H1 (cell line): ENCODE measurements around the gene CENPW. TPM values are rescaled to one million over a fixed set of nuclear protein-coding genes. Genes with fewer than 3 reads are reported as not detected.

Experiments used
- CTCF ChIA-PET: fragments of 300-600 bp; sonication (Branson Sonifier 250); formaldehyde crosslinking; loops from one replicate; lab custom pipeline; 2021; ENCODE audit not compliant: partially characterized antibody; lab: Charles Lee
- POLR2A ChIA-PET: fragments of 300-600 bp; sonication (Branson Sonifier 250); formaldehyde crosslinking; loops from one replicate; lab custom pipeline; 2021; ENCODE audit warnings: inconsistent platforms; ENCODE audit not compliant: partially characterized antibody; lab: Charles Lee
- DNase-seq, 2 experiments: peaks; one replicate each; pipeline versions ENCODE4 v3.0.0 to v3.0.0-alpha.2; 2010 to 2022; ENCODE audit warnings: low spot score in 2 of 2, low read depth in 1 of 2, mixed read lengths in 1 of 2
- FAIRE-seq: peaks from 2 replicates; lab custom pipeline; 2011; peaks lifted over from hg19 to GRCh38; lab: Jason Lieb, UNC
- H2AFZ ChIP-seq: 2 replicates; pipeline ENCODE4 v1.8.1; 2012; ENCODE audit warnings: low read length, inconsistent platforms
- H2AK5ac ChIP-seq: 2 replicates; pipeline ENCODE4 v1.6.1; 2013; ENCODE audit warnings: low read depth, low read length
- H2BK120ac ChIP-seq: replicated peaks from 2 replicates; pipeline ENCODE3; 2013; ENCODE audit warnings: low read depth, low read length, inconsistent platforms
- H2BK12ac ChIP-seq: 2 replicates; pipeline ENCODE4 v1.6.1; 2013; ENCODE audit warnings: low read depth, low read length
- H2BK15ac ChIP-seq: 2 replicates; pipeline ENCODE4 v1.6.1; 2013; ENCODE audit warnings: low read length
- H2BK20ac ChIP-seq: 2 replicates; pipeline ENCODE4 v1.6.1; 2013; ENCODE audit warnings: low read length
- H2BK5ac ChIP-seq: 2 replicates; pipeline ENCODE4 v1.6.1; 2013; ENCODE audit warnings: low read depth, low read length
- H3K14ac ChIP-seq: 2 replicates; pipeline ENCODE4 v1.6.1; 2013; ENCODE audit warnings: inconsistent platforms; ENCODE audit not compliant: insufficient read length
- H3K18ac ChIP-seq: 2 replicates; pipeline ENCODE4 v1.6.1; 2013; ENCODE audit warnings: low read length; ENCODE audit errors: extremely low read depth
- H3K23ac ChIP-seq: 2 replicates; pipeline ENCODE4 v1.6.1; 2013; ENCODE audit warnings: inconsistent platforms; ENCODE audit not compliant: insufficient read length
- H3K23me2 ChIP-seq: 2 replicates; pipeline ENCODE4 v1.6.1; 2013; ENCODE audit warnings: low read depth, low read length
- H3K27ac ChIP-seq: 2 replicates; pipeline ENCODE4 v1.6.1; 2011; ENCODE audit warnings: low read depth, low read length, inconsistent platforms
- H3K27me3 ChIP-seq, 4 experiments: replicated peaks in 1 of 4; 1 replicate in 1 of 4; 2 replicates in 3 of 4; pipeline versions ENCODE4 v1.6.1 to v1.8.1; 2011 to 2013; ENCODE audit warnings: low read length in 3 of 4, mild to moderate bottlenecking in 3 of 4, inconsistent platforms in 2 of 4, mixed read lengths in 2 of 4, moderate library complexity in 1 of 4; ENCODE audit not compliant: control insufficient read depth in 3 of 4, insufficient read depth in 3 of 4; ENCODE audit errors: extremely low read depth in 1 of 4
- H3K36me3 ChIP-seq, 4 experiments: 2 replicates each; pipeline versions ENCODE4 v1.6.1 to v1.8.1; 2011 to 2013; ENCODE audit warnings: mild to moderate bottlenecking in 4 of 4, low read length in 3 of 4, moderate library complexity in 2 of 4, control low read depth in 1 of 4, inconsistent platforms in 1 of 4; ENCODE audit not compliant: insufficient read depth in 4 of 4, control insufficient read depth in 2 of 4
- H3K4ac ChIP-seq: replicated peaks from 2 replicates; pipeline ENCODE3; 2013; ENCODE audit warnings: low read length, low read depth, mixed read lengths, inconsistent platforms; ENCODE audit not compliant: insufficient read length
- H3K4me1 ChIP-seq, 4 experiments: replicated peaks in 1 of 4; 1 replicate in 1 of 4; 2 replicates in 3 of 4; pipeline versions ENCODE4 v1.6.1 to v1.8.1; 2011 to 2013; ENCODE audit warnings: low read length in 3 of 4, inconsistent platforms in 2 of 4, mixed read lengths in 1 of 4; ENCODE audit not compliant: insufficient read depth in 4 of 4, control insufficient read depth in 3 of 4
- H3K4me2 ChIP-seq, 2 experiments: 2 replicates each; pipeline versions ENCODE4 v1.6.1 to v1.8.1; 2011 to 2013; ENCODE audit warnings: low read depth in 2 of 2, low read length in 2 of 2, control low read depth in 1 of 2, inconsistent platforms in 1 of 2, mild to moderate bottlenecking in 1 of 2; ENCODE audit not compliant: insufficient read depth in 1 of 2
- H3K4me3 ChIP-seq, 4 experiments: fragments of 200-600, 300-600 bp in 1 of 4; sonication (generic), shearing (Covaris generic), sonication (Bioruptor Twin) in 1 of 4; 2 replicates each; pipeline versions ENCODE4 v1.5.1 to v1.8.1; 2011 to 2016; ENCODE audit warnings: low read length in 4 of 4, low read depth in 3 of 4, control low read depth in 2 of 4, inconsistent platforms in 2 of 4, mild to moderate bottlenecking in 2 of 4, mixed read lengths in 1 of 4, moderate library complexity in 1 of 4; ENCODE audit not compliant: insufficient read depth in 2 of 4; ENCODE audit errors: extremely low read depth in 1 of 4
- H3K56ac ChIP-seq: replicated peaks from 2 replicates; pipeline ENCODE3; 2013; ENCODE audit warnings: low read depth, mild to moderate bottlenecking, mixed read lengths, low read length, inconsistent platforms; ENCODE audit not compliant: insufficient read length
- H3K79me1 ChIP-seq: 2 replicates; pipeline ENCODE4 v1.6.1; 2013; ENCODE audit warnings: low read depth, low read length, control low read depth
- H3K79me2 ChIP-seq, 2 experiments: 2 replicates each; pipeline versions ENCODE4 v1.6.1 to v1.8.1; 2012 to 2013; ENCODE audit warnings: low read length in 2 of 2, mild to moderate bottlenecking in 2 of 2, inconsistent platforms in 1 of 2; ENCODE audit not compliant: insufficient read depth in 2 of 2, control insufficient read depth in 1 of 2
- H3K9ac ChIP-seq, 4 experiments: replicated peaks in 1 of 4; 1 replicate in 1 of 4; 2 replicates in 3 of 4; pipeline versions ENCODE4 v1.6.1 to v1.8.1; 2011 to 2013; ENCODE audit warnings: low read depth in 3 of 4, low read length in 3 of 4, control low read depth in 2 of 4, mild to moderate bottlenecking in 2 of 4, moderate library complexity in 2 of 4, inconsistent platforms in 1 of 4; ENCODE audit errors: extremely low read depth in 1 of 4
- H3K9me3 ChIP-seq, 2 experiments: 2 replicates each; pipeline versions ENCODE4 v1.6.1 to v1.8.1; 2012 to 2013; ENCODE audit warnings: mild to moderate bottlenecking in 2 of 2, moderate library complexity in 2 of 2, control low read depth in 1 of 2, inconsistent platforms in 1 of 2, low read depth in 1 of 2, low read length in 1 of 2, mixed read lengths in 1 of 2; ENCODE audit not compliant: insufficient read depth in 2 of 2
- H4K20me1 ChIP-seq, 2 experiments: replicated peaks in 1 of 2; 2 replicates each; pipeline versions ENCODE3 to v1.8.1; 2011 to 2013; ENCODE audit warnings: inconsistent platforms in 2 of 2, low read length in 2 of 2, mild to moderate bottlenecking in 1 of 2; ENCODE audit not compliant: insufficient read depth in 2 of 2, control insufficient read depth in 1 of 2
- H4K5ac ChIP-seq: 2 replicates; pipeline ENCODE4 v1.6.1; 2013; ENCODE audit warnings: low read length, low read depth, mixed read lengths, inconsistent platforms; ENCODE audit not compliant: insufficient read length
- H4K8ac ChIP-seq: 2 replicates; pipeline ENCODE4 v1.8.0; 2013; ENCODE audit warnings: mild to moderate bottlenecking, moderate library complexity, low read length, inconsistent platforms; ENCODE audit not compliant: insufficient read depth; ENCODE audit errors: extremely low read depth
- H4K91ac ChIP-seq: replicated peaks from 2 replicates; pipeline ENCODE3; 2013; ENCODE audit warnings: low read length, mixed read lengths, inconsistent platforms; ENCODE audit not compliant: insufficient read length
- SP4 ChIP-seq: IDR thresholded peaks from 2 replicates; pipeline ENCODE4 v1.6.1; 2012; ENCODE audit warnings: low read length, inconsistent platforms
- ZNF274 ChIP-seq: IDR thresholded peaks from 2 replicates; pipeline ENCODE4 v1.7.0; 2012; ENCODE audit warnings: low read length, borderline replicate concordance; ENCODE audit errors: extremely low read depth
- polyA plus RNA-seq, 7 experiments: library from polyadenylated mRNA; depleted of rRNA in 3 of 7; stranded (reverse) in 5 of 7; unstranded in 2 of 7; fragments of >200 nt in 5 of 7; fragments of 200-250 nt in 2 of 7; gene quantifications; 1 replicate in 5 of 7; 2 replicates in 1 of 7; 4 replicates in 1 of 7; pipeline versions ENCODE4 v1.2.1 to v1.2.3, GENCODE V29; 2011 to 2013; ENCODE audit warnings: missing spikeins in 2 of 7, mixed read lengths in 2 of 7
- total RNA-seq: library from RNA; stranded (reverse); fragmentation: NEBNext Ultra II Directional; extraction: Animal tissue kit (Norgen Biotek cat#: 25700); gene quantifications from 2 replicates; pipeline ENCODE4 v1.2.1, GENCODE V29; 2021

The CENPW gene
- total and polyA plus RNA-seq, 2 of the 8 experiments (the other 6 are each of a cell fraction or from before 2014, with no cell fraction given): 22.0 to 91.1 TPM

GRCh38 chr6:126302191-126302590 is 37.7 kb upstream of the CENPW start:
- Histone ChIP-seq H3K23ac (no peak overlapping the region), H2BK5ac (no peak overlapping the region), H2BK15ac (no peak overlapping the region), H3K4me1 (no peaks in the 10 kb centered on the region), H3K79me1 (no peaks in the 10 kb centered on the region), H2BK12ac (no peak overlapping the region), H2AFZ (no peak overlapping the region), H3K27ac (no peak overlapping the region), H3K23me2 (no peaks in the 10 kb centered on the region), H4K20me1 (no peaks in the 10 kb centered on the region), H2AK5ac (no peak overlapping the region), H4K5ac (no peak overlapping the region), H3K4ac (no peak overlapping the region), H3K4me2 (no peak overlapping the region), H4K91ac (no peak overlapping the region), H2BK20ac (no peak overlapping the region), H3K27me3 (no peaks in the 10 kb centered on the region), H4K8ac (no peak overlapping the region), H3K18ac (no peak overlapping the region), H3K9me3 (no peaks in the 10 kb centered on the region), H2BK120ac (no peak overlapping the region), H3K14ac (no peak overlapping the region), H3K36me3 (no peaks in the 10 kb centered on the region), H3K9ac (no peak overlapping the region), H3K79me2 (no peaks in the 10 kb centered on the region), H3K56ac (no peak overlapping the region), H3K4me3 (no peak overlapping the region)
- FAIRE-seq: no peak
- POLR2A ChIA-PET: no interaction called here
- no peak for DNase-seq
- CTCF ChIA-PET: no interaction called here
- no peak for TF ChIP-seq SP4
- no peak for TF ChIP-seq ZNF274
